ENCODE data around the gene RBM4.
"Not testable (repeated sequence)": the region's sequence is repeated elsewhere in the genome, so short reads cannot be mapped to it uniquely, and the experiment has no call there.

RBM4 gene, protein sequence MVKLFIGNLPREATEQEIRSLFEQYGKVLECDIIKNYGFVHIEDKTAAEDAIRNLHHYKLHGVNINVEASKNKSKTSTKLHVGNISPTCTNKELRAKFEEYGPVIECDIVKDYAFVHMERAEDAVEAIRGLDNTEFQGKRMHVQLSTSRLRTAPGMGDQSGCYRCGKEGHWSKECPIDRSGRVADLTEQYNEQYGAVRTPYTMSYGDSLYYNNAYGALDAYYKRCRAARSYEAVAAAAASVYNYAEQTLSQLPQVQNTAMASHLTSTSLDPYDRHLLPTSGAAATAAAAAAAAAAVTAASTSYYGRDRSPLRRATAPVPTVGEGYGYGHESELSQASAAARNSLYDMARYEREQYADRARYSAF

DNA sequence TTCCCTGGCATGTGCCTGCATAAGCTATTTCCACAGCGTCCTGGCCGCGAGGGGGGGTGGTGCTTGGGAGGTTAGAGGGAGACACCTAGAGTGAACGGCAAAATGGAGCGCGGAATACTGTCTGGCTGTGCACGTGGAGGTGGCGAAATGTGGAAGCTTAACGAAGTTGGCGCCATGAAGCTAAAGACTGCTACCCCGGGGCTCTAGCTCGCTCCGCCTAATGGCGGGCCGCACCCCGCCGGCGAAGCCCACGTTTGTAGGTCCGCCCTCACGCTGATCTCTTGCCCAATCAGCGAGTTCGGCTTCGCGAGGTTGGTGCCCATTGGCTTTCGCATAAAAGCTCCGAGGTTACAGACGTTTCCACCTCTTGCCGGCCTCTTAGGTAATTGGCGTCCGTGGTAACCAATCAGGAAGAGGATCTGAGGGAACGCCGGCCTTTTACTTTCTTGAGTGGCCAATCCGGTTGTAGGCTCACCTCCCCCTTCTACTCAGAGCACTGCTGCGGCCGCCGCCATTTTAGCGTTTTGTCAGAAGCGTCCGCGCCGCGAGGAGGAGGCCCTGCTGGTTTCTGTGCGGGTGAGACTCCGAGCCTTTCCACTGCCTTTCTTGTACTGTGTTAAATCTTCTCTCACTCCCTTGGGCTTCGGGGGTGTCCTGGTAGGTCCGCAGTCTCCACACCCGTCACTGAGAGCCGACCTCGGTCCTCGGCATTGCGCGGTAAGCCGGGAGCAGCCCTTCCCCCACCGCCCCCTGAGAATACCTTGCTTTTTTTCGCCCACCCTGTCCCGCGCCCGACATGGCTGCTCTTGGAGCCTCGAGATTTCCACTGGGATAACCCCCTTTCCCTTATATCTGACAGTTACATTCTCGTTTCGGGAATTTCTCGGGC, at the start of gene RBM4:
Gene RBM4, plus strand, starts transcription at position 527 of the 889 bp plus-strand sequence. CDS start 1,009 bp downstream, outside the sequence.
- H3K27ac ChIP-seq, result peak within 1 kb of the TSS; percentile 86
- no peak for TF ChIP-seq ZFX (IDR thresholded peaks at IDR 0.05; ENCODE audit: borderline replicate concordance)
- TF ChIP-seq, protein P1, sequence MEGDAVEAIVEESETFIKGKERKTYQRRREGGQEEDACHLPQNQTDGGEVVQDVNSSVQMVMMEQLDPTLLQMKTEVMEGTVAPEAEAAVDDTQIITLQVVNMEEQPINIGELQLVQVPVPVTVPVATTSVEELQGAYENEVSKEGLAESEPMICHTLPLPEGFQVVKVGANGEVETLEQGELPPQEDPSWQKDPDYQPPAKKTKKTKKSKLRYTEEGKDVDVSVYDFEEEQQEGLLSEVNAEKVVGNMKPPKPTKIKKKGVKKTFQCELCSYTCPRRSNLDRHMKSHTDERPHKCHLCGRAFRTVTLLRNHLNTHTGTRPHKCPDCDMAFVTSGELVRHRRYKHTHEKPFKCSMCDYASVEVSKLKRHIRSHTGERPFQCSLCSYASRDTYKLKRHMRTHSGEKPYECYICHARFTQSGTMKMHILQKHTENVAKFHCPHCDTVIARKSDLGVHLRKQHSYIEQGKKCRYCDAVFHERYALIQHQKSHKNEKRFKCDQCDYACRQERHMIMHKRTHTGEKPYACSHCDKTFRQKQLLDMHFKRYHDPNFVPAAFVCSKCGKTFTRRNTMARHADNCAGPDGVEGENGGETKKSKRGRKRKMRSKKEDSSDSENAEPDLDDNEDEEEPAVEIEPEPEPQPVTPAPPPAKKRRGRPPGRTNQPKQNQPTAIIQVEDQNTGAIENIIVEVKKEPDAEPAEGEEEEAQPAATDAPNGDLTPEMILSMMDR (IDR thresholded peaks at IDR 0.05), result peak; percentile 29; the same call in 1 of the 2 replicates

DNA sequence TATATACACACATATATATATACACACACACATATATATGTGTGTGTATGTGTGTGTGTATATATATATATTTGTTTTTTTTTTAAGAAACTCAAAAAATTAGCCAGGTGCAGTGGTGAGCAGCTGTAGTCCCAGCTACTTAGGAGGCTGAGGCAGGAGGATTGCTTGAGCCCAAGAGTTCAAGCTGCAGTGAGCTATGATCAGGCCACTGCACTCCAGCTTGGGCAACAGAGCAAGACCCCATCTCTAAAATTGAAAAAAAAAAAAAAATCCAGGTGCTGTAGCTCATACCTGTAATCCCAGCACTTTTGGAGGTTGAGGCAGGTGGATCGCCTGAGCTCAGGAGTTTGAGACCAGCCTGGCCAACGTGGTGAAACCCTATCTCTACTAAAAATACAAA, 49.2 kb upstream of the RBM4 start:
- not testable (repeated sequence) for H3K27ac ChIP-seq

DNA sequence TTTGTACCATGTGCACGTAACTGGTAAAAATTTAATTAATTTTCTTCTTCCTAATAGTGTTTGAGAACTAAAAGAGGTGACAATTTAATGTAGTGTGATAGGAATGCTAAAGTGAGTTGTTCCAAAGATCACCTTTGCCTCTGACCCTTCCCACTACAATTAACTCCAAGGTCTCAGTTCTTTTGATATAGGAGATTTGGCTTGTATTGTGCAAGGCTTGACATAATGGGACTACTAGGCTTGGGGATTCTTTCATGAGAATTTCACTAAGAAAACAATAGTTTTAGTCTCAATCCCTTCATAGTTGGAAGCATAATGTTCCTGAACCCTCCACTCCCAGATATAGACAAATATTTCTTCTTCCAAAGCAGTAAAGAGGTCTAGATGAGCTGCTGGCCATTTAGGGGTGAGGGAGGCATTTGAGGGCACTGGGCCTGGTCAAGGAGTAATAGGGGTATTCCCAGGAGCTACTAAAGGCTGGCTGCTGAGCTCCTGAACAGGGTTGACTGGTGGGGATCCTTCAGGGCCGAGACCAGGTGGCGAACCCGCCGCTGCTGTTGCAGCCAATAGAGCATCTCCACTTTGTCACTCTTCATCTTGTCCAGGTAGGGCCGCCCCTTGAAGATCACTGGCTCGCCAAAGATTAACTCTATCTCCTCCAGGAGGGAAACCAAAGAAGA, 48.4 kb upstream of the RBM4 start:
- TF ChIP-seq ZFX (IDR thresholded peaks at IDR 0.05; ENCODE audit: borderline replicate concordance), result no peak
- TF ChIP-seq, protein P1 (IDR thresholded peaks at IDR 0.05), result no peak
- no peak overlapping the region for H3K27ac ChIP-seq

DNA sequence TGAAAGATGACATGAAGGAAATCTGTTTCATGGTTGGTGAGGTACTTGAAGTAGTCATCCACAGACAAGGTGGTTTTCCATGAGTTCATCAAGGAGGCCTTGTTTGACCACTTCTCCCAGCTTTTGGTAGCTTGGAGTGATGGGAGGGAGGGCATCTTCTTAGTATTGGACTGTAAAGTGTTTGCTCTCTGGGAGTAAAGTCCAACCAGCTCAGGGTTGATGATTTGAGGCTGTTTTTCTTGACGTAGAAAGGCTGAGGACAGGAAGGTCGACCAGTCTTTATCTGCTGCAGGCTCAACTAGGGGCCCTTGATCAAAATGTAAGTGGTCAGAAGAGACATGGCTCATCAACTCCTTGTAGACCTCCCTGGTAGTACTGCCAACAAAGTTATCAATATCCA, 47.3 kb upstream of the RBM4 start:
- H3K27ac ChIP-seq, result no peak overlapping the region
- TF ChIP-seq, protein P1 (IDR thresholded peaks at IDR 0.05), result no peak

DNA sequence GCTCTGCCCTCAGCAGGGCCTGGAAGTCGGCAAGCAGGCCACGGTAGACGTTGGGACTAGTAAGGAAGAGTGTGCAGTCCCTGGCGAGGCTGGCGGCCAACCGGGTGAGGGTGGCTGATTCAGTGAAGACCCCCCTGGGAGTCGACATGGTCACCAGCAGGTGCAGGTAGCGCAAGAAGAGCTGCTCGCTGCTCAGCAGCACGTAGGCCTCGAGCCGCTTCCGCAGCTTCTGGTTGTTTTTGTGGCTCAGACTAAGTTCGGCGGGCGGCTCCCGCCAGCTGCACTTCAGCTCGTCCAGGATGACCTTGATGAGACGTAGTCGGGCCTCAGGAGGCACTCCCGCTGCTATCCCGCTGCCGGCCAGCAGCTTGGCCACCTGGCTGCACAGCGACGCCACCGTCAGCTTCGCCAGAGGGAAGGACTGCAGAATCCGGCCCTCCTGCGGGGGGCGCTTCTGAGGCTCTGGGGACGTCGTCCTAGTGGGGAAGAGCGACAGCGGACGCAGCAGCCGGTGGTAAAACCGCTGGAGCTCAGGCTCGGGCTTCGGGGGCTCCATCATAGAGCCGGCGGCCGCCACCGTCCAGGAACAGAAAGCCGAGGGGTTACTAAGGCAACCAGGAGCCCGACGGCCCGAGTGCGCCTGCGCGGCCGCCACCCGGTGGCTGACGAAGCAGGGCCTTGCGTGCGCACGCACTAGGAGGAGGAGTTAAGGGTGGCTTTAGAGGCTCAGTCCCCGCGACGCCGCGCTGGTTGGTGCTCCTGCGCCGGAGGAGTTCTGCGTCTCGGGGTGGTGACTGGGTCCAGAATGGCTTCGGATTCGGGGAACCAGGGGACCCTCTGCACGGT, 45.8 kb upstream of the RBM4 start, which contains the start of the genes CCDC87 and CCS:
Gene CCDC87, minus strand, starts transcription at position 607 of the 846 bp plus-strand sequence. Its CDS starts 48 bp downstream, at position 559.
Gene CCS, plus strand, starts transcription at position 729 of the 846 bp plus-strand sequence. Its CDS starts 77 bp downstream, at position 806.
- H3K27ac ChIP-seq, result peak within 1 kb of the TSS; percentile 56
- TF ChIP-seq, protein P1 (IDR thresholded peaks at IDR 0.05), result peak; percentile 82
- no peak for TF ChIP-seq ZFX (IDR thresholded peaks at IDR 0.05; ENCODE audit: borderline replicate concordance)

DNA sequence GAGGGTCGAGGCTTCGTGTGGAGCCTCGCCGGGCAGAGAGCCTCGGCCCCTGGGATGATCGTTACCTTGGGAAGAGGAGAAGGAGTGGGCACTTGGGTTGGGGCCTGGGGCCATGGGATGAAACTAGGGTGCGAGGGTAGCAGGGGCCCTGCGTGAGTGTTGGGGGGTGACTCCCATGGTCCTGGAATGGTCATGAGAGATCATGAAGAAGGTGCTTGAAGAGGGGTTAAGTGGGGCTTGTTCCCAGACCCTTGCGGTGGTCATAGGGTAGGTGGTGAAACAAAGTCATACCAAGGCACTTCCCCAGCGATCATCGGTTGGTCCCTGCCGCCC, 45.2 kb upstream of the RBM4 start:
- no peak for TF ChIP-seq ZFX (IDR thresholded peaks at IDR 0.05; ENCODE audit: borderline replicate concordance)
- TF ChIP-seq, protein P1 (IDR thresholded peaks at IDR 0.05), result no peak
- peak overlapping the region; percentile 56 for H3K27ac ChIP-seq

DNA sequence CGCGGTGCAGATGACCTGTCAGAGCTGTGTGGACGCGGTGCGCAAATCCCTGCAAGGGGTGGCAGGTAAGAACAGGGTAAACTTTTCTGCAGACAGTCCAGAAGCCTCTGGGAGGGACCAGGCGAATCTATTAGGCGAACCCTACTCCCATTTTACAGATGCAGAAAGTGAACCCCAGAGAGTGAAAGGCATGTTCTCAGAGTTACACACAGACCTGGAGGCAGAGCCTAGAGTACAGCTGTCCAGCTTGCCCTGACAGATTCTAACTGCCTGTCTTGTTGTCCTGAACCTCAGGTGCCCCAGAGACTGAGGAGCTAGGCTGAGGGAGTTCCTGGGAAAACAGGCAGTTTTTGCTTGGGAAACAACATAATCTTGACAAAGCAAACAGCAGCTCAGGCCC, 44.9 kb upstream of the RBM4 start:
- H3K27ac ChIP-seq, result peak overlapping the region; percentile 56
- no peak for TF ChIP-seq ZFX (IDR thresholded peaks at IDR 0.05; ENCODE audit: borderline replicate concordance)
- TF ChIP-seq, protein P1 (IDR thresholded peaks at IDR 0.05), result no peak

Measured in 22Rv1 (cell line).